CD14-positive monocyte (primary cell): Measurements from ENCODE around the gene DMRTA2. TPM values are rescaled to one million over a fixed set of nuclear protein-coding genes. Genes with fewer than 3 reads are reported as not detected.
A peak's percentile ranks its signal among the peaks of the same experiment; 100 is the strongest.

Experiments
- DNase-seq, 3 donors: peaks; one replicate each; pipeline ENCODE4 v3.0.0-alpha.2; 2011 to 2022
- H2AFZ ChIP-seq: 2 replicates; pipeline ENCODE4 v1.6.0; 2012; ENCODE audit warnings: mild to moderate bottlenecking, low read depth, low read length, inconsistent platforms; ENCODE audit not compliant: insufficient read depth, poor library complexity, severe bottlenecking
- H3K27ac ChIP-seq, 2 donors: 1 replicate in 1 of 2; 2 replicates in 1 of 2; pipeline ENCODE4 v1.5.1; 2012 to 2013; ENCODE audit warnings: low read length in 2 of 2, control low read depth in 1 of 2, inconsistent platforms in 1 of 2, low read depth in 1 of 2, mild to moderate bottlenecking in 1 of 2
- H3K27me3 ChIP-seq, 2 donors: one replicate each; pipeline versions ENCODE4 v1.6.0 to v1.6.1; 2011 to 2013; ENCODE audit warnings: low read length in 2 of 2; ENCODE audit not compliant: control insufficient read depth in 2 of 2, insufficient read depth in 2 of 2
- H3K36me3 ChIP-seq, 2 donors: replicated peaks in 1 of 2; 1 replicate in 1 of 2; 2 replicates in 1 of 2; pipeline versions ENCODE4 v1.5.1 to v1.6.1; 2012 to 2013; ENCODE audit warnings: low read length in 2 of 2, control low read depth in 1 of 2, inconsistent platforms in 1 of 2, mild to moderate bottlenecking in 1 of 2; ENCODE audit not compliant: insufficient read depth in 2 of 2, control insufficient read depth in 1 of 2
- H3K4me1 ChIP-seq, 2 donors: 1 replicate in 1 of 2; 2 replicates in 1 of 2; pipeline versions ENCODE4 v1.5.1 to v1.6.1; 2012 to 2013; ENCODE audit warnings: low read length in 2 of 2, control low read depth in 1 of 2, inconsistent platforms in 1 of 2, mild to moderate bottlenecking in 1 of 2, moderate library complexity in 1 of 2; ENCODE audit not compliant: insufficient read depth in 2 of 2, control insufficient read depth in 1 of 2
- H3K4me2 ChIP-seq: replicated peaks from 2 replicates; pipeline ENCODE3; 2012; ENCODE audit warnings: low read length, moderate library complexity, mild to moderate bottlenecking; ENCODE audit not compliant: poor library complexity, severe bottlenecking; ENCODE audit errors: extremely low read depth
- H3K4me3 ChIP-seq, 3 experiments: fragments of 200-600 bp in 1 of 3; sonication (generic) in 1 of 3; replicated peaks in 1 of 3; 1 replicate in 2 of 3; 2 replicates in 1 of 3; pipeline ENCODE4 v1.5.1; 2011 to 2013; ENCODE audit warnings: low read length in 3 of 3, mild to moderate bottlenecking in 3 of 3, control low read depth in 2 of 3, low read depth in 2 of 3, inconsistent platforms in 1 of 3, moderate library complexity in 1 of 3
- H3K79me2 ChIP-seq: 2 replicates; pipeline ENCODE4 v1.6.0; 2012; ENCODE audit warnings: mild to moderate bottlenecking, control low read depth, inconsistent platforms, low read length, moderate library complexity; ENCODE audit not compliant: insufficient read depth
- H3K9ac ChIP-seq: 2 replicates; pipeline ENCODE4 v1.6.0; 2017; ENCODE audit warnings: low read length, mild to moderate bottlenecking; ENCODE audit not compliant: insufficient read depth, poor library complexity, severe bottlenecking
- H3K9me3 ChIP-seq, 2 donors: replicated peaks in 1 of 2; 1 replicate in 1 of 2; 2 replicates in 1 of 2; pipeline versions ENCODE4 v1.5.1 to v1.6.1; 2012 to 2013; ENCODE audit warnings: low read length in 2 of 2, control low read depth in 1 of 2; ENCODE audit not compliant: control insufficient read depth in 1 of 2, insufficient read depth in 1 of 2
- H4K20me1 ChIP-seq: 2 replicates; pipeline ENCODE4 v1.6.0; 2012; ENCODE audit warnings: mild to moderate bottlenecking, low read length, control low read depth, moderate library complexity; ENCODE audit not compliant: insufficient read depth
- H3K27ac Mint-ChIP-seq, 7 donors: one replicate each; pipeline ENCODE4 v1.8.0; 2020; ENCODE audit warnings: mild to moderate bottlenecking in 7 of 7, mixed read lengths in 7 of 7, moderate library complexity in 6 of 7, inconsistent platforms in 2 of 7
- H3K27me3 Mint-ChIP-seq, 3 donors: one replicate each; pipeline ENCODE4 v1.8.0; 2021 to 2022; ENCODE audit warnings: low read depth in 3 of 3, mild to moderate bottlenecking in 3 of 3, mixed read lengths in 3 of 3, moderate library complexity in 3 of 3, inconsistent platforms in 1 of 3
- H3K36me3 Mint-ChIP-seq, 2 donors: one replicate each; pipeline ENCODE4 v1.8.0; 2020; ENCODE audit warnings: mixed read lengths in 2 of 2, inconsistent platforms in 1 of 2, mild to moderate bottlenecking in 1 of 2
- H3K4me1 Mint-ChIP-seq: one replicate; pipeline ENCODE4 v1.8.0; 2020; ENCODE audit warnings: mild to moderate bottlenecking, mixed read lengths
- H3K4me3 Mint-ChIP-seq, 2 donors: one replicate each; pipeline ENCODE4 v1.8.0; 2020; ENCODE audit warnings: mild to moderate bottlenecking in 2 of 2, mixed read lengths in 2 of 2, moderate library complexity in 1 of 2
- H3K9me3 Mint-ChIP-seq, 7 donors: one replicate each; pipeline ENCODE4 v1.8.0; 2020 to 2022; ENCODE audit warnings: mixed read lengths in 7 of 7, mild to moderate bottlenecking in 6 of 7, moderate library complexity in 6 of 7, inconsistent platforms in 2 of 7
- CTCF ChIP-seq: fragments of 200-600 bp; IDR thresholded peaks from one replicate; pipeline ENCODE4 v1.8.0; 2022; ENCODE audit warnings: antibody characterized with exemption, mild to moderate bottlenecking
- WGBS: methylation state at CpG from one replicate; pipeline ENCODE4 v1.1.5; 2013; ENCODE audit warnings: missing lambda C conversion rate; ENCODE audit not compliant: insufficient coverage; 5-methylcytosine and 5-hydroxymethylcytosine counted together
- intact Hi-C, 2 donors: fragments of 100-400 bp; cut with micrococcal nuclease; formaldehyde crosslinking; loops; one replicate each; pipeline versions ENCODE4 v1.15.0 to v1.15.1; 2023
- polyA plus RNA-seq, 3 donors: library from polyadenylated mRNA; depleted of rRNA in 1 of 3; unstranded in 2 of 3; stranded (reverse) in 1 of 3; fragments of 300-500 nt in 2 of 3; fragments of >200 nt in 1 of 3; fragmentation: Illumina TruSeq in 2 of 3; gene quantifications; 1 replicate in 2 of 3; 2 replicates in 1 of 3; pipeline ENCODE4 v1.2.3, GENCODE V29; 2012 to 2021

DMRTA2 gene
- polyA plus RNA-seq, 3 donors: not detected

- H3K79me2 ChIP-seq: no peaks in the 10 kb centered on the region
- intact Hi-C loops: no loop called here
- peaks cover 83 to 87% of the 10 kb centered on the region in 2 donors for H3K27me3 ChIP-seq
- H3K27ac ChIP-seq: no peak overlapping the region
- no peak overlapping the region for H3K27ac Mint-ChIP-seq
- no peak overlapping the region for H3K4me3 ChIP-seq
- no peaks in the 10 kb centered on the region for H3K36me3 ChIP-seq
- WGBS: 5% methylated on average over 47 of the region's 56 CpGs
- peaks cover 18% of the 10 kb centered on the region for H3K4me1 Mint-ChIP-seq
- peaks cover 75 to 86% (median 83%) of the 10 kb centered on the region in 3 donors for H3K27me3 Mint-ChIP-seq
- H3K4me2 ChIP-seq: no peak overlapping the region
- peaks cover 0 to 39% of the 10 kb centered on the region in 2 donors for H3K9me3 ChIP-seq
- H3K4me3 Mint-ChIP-seq: peak overlapping the region in 1 of 2 donors; percentile 83
- H3K36me3 Mint-ChIP-seq: peaks cover 3% of the 10 kb centered on the region in 2 donors
- H2AFZ ChIP-seq: no peak overlapping the region
- peaks cover 2 to 5% of the 10 kb centered on the region in 2 donors for H3K4me1 ChIP-seq
- peaks cover 0 to 37% (median 17%) of the 10 kb centered on the region in 7 donors for H3K9me3 Mint-ChIP-seq
- no peak for TF ChIP-seq CTCF
- no peak for DNase-seq
- no peaks in the 10 kb centered on the region for H4K20me1 ChIP-seq
- H3K9ac ChIP-seq: no peak overlapping the region
These were observed 7.8 kb downstream of the DMRTA2 start for GRCh38 chr1:50415235-50416149.

GRCh38 chr1:50414853-50415234, 8.4 kb downstream of the DMRTA2 start:
- H3K27ac Mint-ChIP-seq: no peak overlapping the region
- no peaks in the 10 kb centered on the region for H3K36me3 ChIP-seq
- H3K9me3 Mint-ChIP-seq: peaks cover 0 to 36% (median 21%) of the 10 kb centered on the region in 7 donors
- no peak for TF ChIP-seq CTCF
- H3K27me3 Mint-ChIP-seq: peaks cover 75 to 85% (median 79%) of the 10 kb centered on the region in 3 donors
- peaks cover 79 to 86% of the 10 kb centered on the region in 2 donors for H3K27me3 ChIP-seq
- no peak overlapping the region for H3K27ac ChIP-seq
- WGBS: 18% methylated on average over 4 of the region's 7 CpGs
- H3K4me1 ChIP-seq: peaks cover 2 to 5% of the 10 kb centered on the region in 2 donors
- peaks cover 0 to 33% of the 10 kb centered on the region in 2 donors for H3K9me3 ChIP-seq
- peak overlapping the region in 1 of 2 donors; percentile 73 for H3K4me3 Mint-ChIP-seq
- intact Hi-C loops: no loop called here
- no peaks in the 10 kb centered on the region for H3K79me2 ChIP-seq
- H4K20me1 ChIP-seq: no peaks in the 10 kb centered on the region
- no peak overlapping the region for H2AFZ ChIP-seq
- no peak overlapping the region for H3K4me3 ChIP-seq
- no peak overlapping the region for H3K9ac ChIP-seq
- peaks cover 13% of the 10 kb centered on the region for H3K4me1 Mint-ChIP-seq
- peaks cover 2 to 3% of the 10 kb centered on the region in 2 donors for H3K36me3 Mint-ChIP-seq
- no peak overlapping the region for H3K4me2 ChIP-seq
- DNase-seq: no peak
